ENCODE measurements around the gene SEPSECS. TPM values are rescaled to one million over a fixed set of nuclear protein-coding genes. Genes with fewer than 3 reads are reported as not detected.

SEPSECS gene
- polyA plus RNA-seq, 1 experiment = 2.6 TPM

DNA sequence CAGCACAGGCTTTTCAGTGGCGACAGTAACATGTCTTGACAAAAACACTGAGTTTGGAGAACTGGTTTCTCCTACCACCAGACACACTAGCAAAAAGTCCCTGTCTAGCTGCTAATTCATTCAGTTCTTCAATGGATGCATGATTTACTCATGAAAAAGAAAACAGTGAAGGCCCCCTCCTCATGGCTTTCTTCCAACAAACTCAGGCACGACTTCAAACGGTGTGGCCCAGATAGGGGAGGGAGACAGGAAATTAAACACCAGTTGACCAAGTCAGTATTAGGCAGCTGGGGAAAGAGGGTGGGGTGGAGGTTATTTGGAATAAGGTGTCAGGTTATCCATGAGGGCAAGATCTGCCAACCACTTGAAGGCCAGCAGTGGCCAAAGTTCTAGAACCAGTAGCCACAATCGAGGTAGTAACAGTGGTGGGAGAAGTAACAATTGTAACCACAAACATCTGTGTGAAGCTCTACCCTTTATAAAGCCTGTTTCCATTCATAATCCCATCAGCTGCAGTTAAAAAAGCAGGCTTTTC is 60.2 kb downstream of the SEPSECS start:
- CTCF ChIA-PET = interaction anchor here (0.8 to 1.3 kb wide), 4 partner anchors 11 to 120 kb away, joined by 3 to 4 read pairs (median 3); no protein-coding TSS in a partner anchor
- Histone ChIP-seq H3K4me3 (ENCODE audit: low read depth, low read length) (no peak overlapping the region), H3K36me3 (ENCODE audit: control insufficient read depth, insufficient read depth, low read length) (no peaks in the 10 kb centered on the region), H3K27me3 (ENCODE audit: control insufficient read depth, insufficient read depth, low read length) (peaks cover 2% of the 10 kb centered on the region; the same call in 1 of the 2 replicates)
- TF ChIP-seq, protein P1, sequence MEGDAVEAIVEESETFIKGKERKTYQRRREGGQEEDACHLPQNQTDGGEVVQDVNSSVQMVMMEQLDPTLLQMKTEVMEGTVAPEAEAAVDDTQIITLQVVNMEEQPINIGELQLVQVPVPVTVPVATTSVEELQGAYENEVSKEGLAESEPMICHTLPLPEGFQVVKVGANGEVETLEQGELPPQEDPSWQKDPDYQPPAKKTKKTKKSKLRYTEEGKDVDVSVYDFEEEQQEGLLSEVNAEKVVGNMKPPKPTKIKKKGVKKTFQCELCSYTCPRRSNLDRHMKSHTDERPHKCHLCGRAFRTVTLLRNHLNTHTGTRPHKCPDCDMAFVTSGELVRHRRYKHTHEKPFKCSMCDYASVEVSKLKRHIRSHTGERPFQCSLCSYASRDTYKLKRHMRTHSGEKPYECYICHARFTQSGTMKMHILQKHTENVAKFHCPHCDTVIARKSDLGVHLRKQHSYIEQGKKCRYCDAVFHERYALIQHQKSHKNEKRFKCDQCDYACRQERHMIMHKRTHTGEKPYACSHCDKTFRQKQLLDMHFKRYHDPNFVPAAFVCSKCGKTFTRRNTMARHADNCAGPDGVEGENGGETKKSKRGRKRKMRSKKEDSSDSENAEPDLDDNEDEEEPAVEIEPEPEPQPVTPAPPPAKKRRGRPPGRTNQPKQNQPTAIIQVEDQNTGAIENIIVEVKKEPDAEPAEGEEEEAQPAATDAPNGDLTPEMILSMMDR (IDR thresholded peaks at IDR 0.05; ENCODE audit: insufficient read depth, low read depth, low read length) = no peak
- POLR2A ChIA-PET = no interaction called here
- no peak for DNase-seq (ENCODE audit: low read depth)

DNA sequence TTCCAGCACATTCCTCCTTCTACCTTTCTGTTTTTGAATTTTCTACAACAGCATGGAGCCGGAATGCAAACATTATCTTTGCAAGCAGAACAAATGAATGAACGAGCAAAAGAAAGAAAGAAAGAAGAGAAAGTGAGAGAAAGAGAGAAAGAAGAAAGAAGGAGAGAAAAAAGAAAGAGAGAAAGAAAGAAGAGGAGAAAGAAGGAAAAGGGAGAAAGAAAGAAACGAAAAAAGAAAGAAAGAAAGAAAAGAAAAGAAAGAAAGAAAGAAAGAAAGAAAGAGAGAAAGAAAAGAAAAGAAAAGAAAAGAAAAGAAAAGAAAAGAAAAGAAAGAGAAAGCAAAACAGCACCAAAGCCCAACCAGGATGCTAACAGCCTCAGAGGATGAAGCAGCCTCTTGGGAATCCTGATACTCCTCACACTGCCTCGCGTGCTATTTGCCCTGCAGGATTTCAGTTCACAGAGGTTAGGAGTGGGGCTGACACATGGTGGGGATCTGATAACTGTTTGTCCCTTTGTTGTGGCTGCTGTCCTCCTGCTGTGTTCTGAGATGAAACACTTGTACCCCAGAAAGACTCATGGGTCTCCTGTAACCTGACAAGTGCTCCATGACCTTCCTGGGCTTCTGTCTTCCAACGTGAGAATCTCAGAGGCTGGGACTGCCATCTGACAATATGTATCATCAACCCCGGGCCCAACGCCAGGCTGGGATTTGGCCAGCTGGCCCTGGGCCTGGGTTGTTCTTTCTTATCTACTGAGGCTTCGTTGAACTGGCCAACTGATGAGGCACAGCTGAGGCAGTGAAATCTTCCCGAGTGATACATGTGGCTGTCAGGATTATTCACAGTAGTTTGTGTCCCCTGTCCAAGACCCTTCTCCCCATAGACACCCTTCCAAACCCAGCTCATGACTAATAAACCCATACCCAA is 61.0 kb downstream of the SEPSECS start:
- TF ChIP-seq, protein P1 (IDR thresholded peaks at IDR 0.05; ENCODE audit: insufficient read depth, low read depth, low read length) = no peak
- DNase-seq (ENCODE audit: low read depth) = no peak
- ChIA-PET POLR2A (no interaction called here), CTCF (interaction anchor here (0.9 to 1.2 kb wide), 2 partner anchors 19 to 119 kb away, joined by 3 read pairs; no protein-coding TSS in a partner anchor)
- H3K4me3 ChIP-seq (ENCODE audit: low read depth, low read length) = no peak overlapping the region
- H3K36me3 ChIP-seq (ENCODE audit: control insufficient read depth, insufficient read depth, low read length) = no peaks in the 10 kb centered on the region
- no peaks in the 10 kb centered on the region; the same call in none of the 2 replicates for H3K27me3 ChIP-seq (ENCODE audit: control insufficient read depth, insufficient read depth, low read length)

DNA sequence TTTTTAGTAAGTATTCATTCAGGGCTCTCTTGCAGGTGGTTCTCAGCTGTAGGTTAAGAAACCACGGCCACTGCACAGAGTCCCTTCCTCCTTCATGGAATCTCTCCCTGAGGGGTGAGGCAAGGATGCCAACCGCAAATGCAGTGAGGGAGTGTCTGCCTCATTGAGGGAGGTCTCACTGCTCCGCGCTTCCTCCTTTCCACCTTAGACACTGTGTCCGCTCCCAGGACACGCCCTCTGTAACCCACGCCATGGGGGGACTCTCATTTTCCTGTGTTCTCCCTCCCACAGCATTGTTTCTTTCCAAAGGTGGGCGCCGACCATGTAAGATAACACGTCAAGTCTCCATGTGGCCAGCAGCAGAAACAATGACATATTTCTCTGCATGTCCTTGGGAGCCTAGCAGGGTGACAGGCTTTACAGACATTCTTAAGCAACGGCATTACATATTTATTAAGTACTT is 63.2 kb downstream of the SEPSECS start:
- DNase-seq (ENCODE audit: low read depth) = no peak
- TF ChIP-seq, protein P1 (IDR thresholded peaks at IDR 0.05; ENCODE audit: insufficient read depth, low read depth, low read length) = no peak
- no peaks in the 10 kb centered on the region for H3K36me3 ChIP-seq (ENCODE audit: control insufficient read depth, insufficient read depth, low read length)
- H3K4me3 ChIP-seq (ENCODE audit: low read depth, low read length) = no peak overlapping the region
- no peaks in the 10 kb centered on the region; the same call in none of the 2 replicates for H3K27me3 ChIP-seq (ENCODE audit: control insufficient read depth, insufficient read depth, low read length)
- POLR2A ChIA-PET = no interaction called here
- CTCF ChIA-PET = interaction anchor here (0.5 kb wide), 1 partner anchor 217 kb away, joined by 4 read pairs; no protein-coding TSS in a partner anchor

DNA sequence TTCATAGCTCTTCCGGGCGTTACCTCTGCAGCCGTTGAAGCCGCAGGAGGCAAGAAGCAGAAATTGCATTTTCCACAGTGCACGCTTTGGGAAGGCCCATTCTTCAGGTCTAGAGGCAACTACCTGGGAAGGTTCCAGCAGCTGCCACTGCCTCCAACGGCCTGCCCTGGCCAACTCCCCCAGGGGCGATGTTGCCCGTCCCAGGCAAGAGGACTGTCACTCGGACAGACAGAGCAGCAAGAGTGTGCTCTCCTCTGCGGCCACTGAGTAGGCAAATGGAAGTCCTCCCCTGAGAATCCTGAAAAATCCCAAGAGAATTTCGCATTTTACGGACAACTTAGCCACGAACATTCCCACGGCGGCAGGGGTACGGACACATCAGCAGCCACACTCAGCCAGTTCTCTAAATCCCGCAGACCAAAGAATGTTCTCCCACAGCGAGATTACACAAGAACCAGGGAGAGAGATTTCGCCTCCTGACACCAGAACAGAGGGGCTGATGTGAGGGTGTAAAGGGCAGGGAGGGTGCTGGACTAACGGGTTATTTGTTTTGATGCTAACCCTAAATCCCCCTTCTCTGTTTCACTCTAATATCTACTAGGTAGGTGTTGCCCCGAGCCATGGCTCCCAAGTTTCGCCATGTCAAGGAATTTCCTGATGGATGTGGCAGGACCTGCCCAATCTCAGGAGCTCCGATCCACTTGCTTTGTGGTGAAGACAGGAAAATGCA is 63.8 kb downstream of the SEPSECS start:
- ChIA-PET POLR2A (no interaction called here), CTCF (interaction anchor here (0.5 kb wide), 1 partner anchor 217 kb away, joined by 4 read pairs; no protein-coding TSS in a partner anchor)
- no peak for DNase-seq (ENCODE audit: low read depth)
- TF ChIP-seq, protein P1 (IDR thresholded peaks at IDR 0.05; ENCODE audit: insufficient read depth, low read depth, low read length) = no peak
- H3K4me3 ChIP-seq (ENCODE audit: low read depth, low read length) = no peak overlapping the region
- H3K27me3 ChIP-seq (ENCODE audit: control insufficient read depth, insufficient read depth, low read length) = no peaks in the 10 kb centered on the region; the same call in none of the 2 replicates
- H3K36me3 ChIP-seq (ENCODE audit: control insufficient read depth, insufficient read depth, low read length) = no peaks in the 10 kb centered on the region
